DND-41 (cell line): ENCODE results near the gene EPHB6.

Source experiments
- ATAC-seq: fragments of 200-7000 bp; cut with Tn5 transposase; 3 replicates; pipeline ENCODE4 v1.9.1; 2021; ENCODE audit warnings: low read depth; ENCODE audit not compliant: insufficient read depth
- DNase-seq: peaks from one replicate; pipeline ENCODE4 v3.0.0-alpha.2; 2020
- H2AFZ ChIP-seq: 2 replicates; pipeline ENCODE4 v1.6.0; 2012; ENCODE audit warnings: low read depth, low read length
- H3K27ac ChIP-seq: 2 replicates; pipeline ENCODE4 v1.5.1; 2012; ENCODE audit warnings: low read length, inconsistent platforms
- H3K27me3 ChIP-seq: fragments of 200-600 bp; sonication (generic); 2 replicates; pipeline ENCODE4 v1.6.0; 2012; ENCODE audit warnings: low read length, mild to moderate bottlenecking, inconsistent platforms; ENCODE audit not compliant: insufficient read depth, poor library complexity
- H3K36me3 ChIP-seq: 2 replicates; pipeline ENCODE4 v1.5.1; 2012; ENCODE audit warnings: low read length, inconsistent platforms; ENCODE audit not compliant: insufficient read depth
- H3K4me1 ChIP-seq: 2 replicates; pipeline ENCODE4 v1.5.1; 2012; ENCODE audit warnings: mild to moderate bottlenecking, low read length; ENCODE audit not compliant: insufficient read depth
- H3K4me2 ChIP-seq: 2 replicates; pipeline ENCODE4 v1.6.0; 2012; ENCODE audit warnings: mild to moderate bottlenecking, moderate library complexity, low read length, inconsistent platforms; ENCODE audit not compliant: insufficient read depth
- H3K4me3 ChIP-seq, 2 experiments: fragments of 200-600 bp in 1 of 2; shearing (Covaris generic) in 1 of 2; 2 replicates each; pipeline ENCODE4 v1.5.1; 2012 to 2016; ENCODE audit warnings: inconsistent platforms in 2 of 2, low read length in 2 of 2, mild to moderate bottlenecking in 2 of 2, low read depth in 1 of 2, moderate library complexity in 1 of 2
- H3K79me2 ChIP-seq: 2 replicates; pipeline ENCODE4 v1.6.0; 2012; ENCODE audit warnings: low read length, inconsistent platforms; ENCODE audit not compliant: insufficient read depth
- H3K9ac ChIP-seq: 2 replicates; pipeline ENCODE4 v1.6.0; 2012; ENCODE audit warnings: low read depth, mild to moderate bottlenecking, inconsistent platforms, low read length, moderate library complexity
- H3K9me3 ChIP-seq: 2 replicates; pipeline ENCODE4 v1.5.1; 2012; ENCODE audit warnings: low read length, moderate library complexity, mild to moderate bottlenecking, inconsistent platforms; ENCODE audit not compliant: insufficient read depth, severe bottlenecking
- H4K20me1 ChIP-seq: 2 replicates; pipeline ENCODE4 v1.6.0; 2012; ENCODE audit warnings: low read length; ENCODE audit not compliant: insufficient read depth
- CTCF ChIP-seq: IDR thresholded peaks from 2 replicates; pipeline ENCODE4 v1.5.1; 2012; ENCODE audit warnings: borderline replicate concordance, low read length, moderate library complexity, mild to moderate bottlenecking; ENCODE audit not compliant: poor library complexity, severe bottlenecking; ENCODE audit errors: extremely low read depth
- EZH2 ChIP-seq: IDR thresholded peaks from 3 replicates; pipeline ENCODE4 v1.6.1; 2012; ENCODE audit warnings: borderline replicate concordance, low read depth, mild to moderate bottlenecking, moderate library complexity, low read length, inconsistent platforms; ENCODE audit not compliant: severe bottlenecking

Gene EPHB6

GRCh38 chr7:142833174-142834048 is 21.5 kb upstream of the EPHB6 start:
- Histone ChIP-seq H3K4me2 (no peak overlapping the region), H3K9me3 (no peaks in the 10 kb centered on the region), H3K79me2 (no peaks in the 10 kb centered on the region), H4K20me1 (no peaks in the 10 kb centered on the region), H3K27ac (no peak overlapping the region), H2AFZ (no peak overlapping the region), H3K9ac (no peak overlapping the region), H3K36me3 (no peaks in the 10 kb centered on the region), H3K4me3 (no peak overlapping the region), H3K27me3 (no peaks in the 10 kb centered on the region), H3K4me1 (peaks cover 3% of the 10 kb centered on the region; the same call in 1 of the 2 replicates)
- no peak for TF ChIP-seq EZH2
- no peak for TF ChIP-seq CTCF
- ATAC-seq: no peak
- DNase-seq: no peak

- H3K79me2 ChIP-seq: no peaks in the 10 kb centered on the region
- no peak overlapping the region for H3K4me3 ChIP-seq
- DNase-seq (no peak), ATAC-seq (no peak)
- no peaks in the 10 kb centered on the region for H3K36me3 ChIP-seq
- no peaks in the 10 kb centered on the region for H4K20me1 ChIP-seq
- TF ChIP-seq CTCF (no peak), EZH2 (no peak)
- H3K9ac ChIP-seq: no peak overlapping the region
- no peak overlapping the region for H3K27ac ChIP-seq
- peaks cover 3% of the 10 kb centered on the region; the same call in 1 of the 2 replicates for H3K4me1 ChIP-seq
- no peak overlapping the region for H3K4me2 ChIP-seq
- H2AFZ ChIP-seq: no peak overlapping the region
- no peaks in the 10 kb centered on the region for H3K9me3 ChIP-seq
- no peaks in the 10 kb centered on the region for H3K27me3 ChIP-seq
Measured at GRCh38 chr7:142835487-142835886, 19.4 kb upstream of the EPHB6 start.

- Histone ChIP-seq H3K4me2 (no peak overlapping the region), H2AFZ (no peak overlapping the region), H3K27me3 (no peaks in the 10 kb centered on the region), H3K9me3 (no peaks in the 10 kb centered on the region), H3K36me3 (no peaks in the 10 kb centered on the region), H3K4me3 (no peak overlapping the region), H3K9ac (no peak overlapping the region), H4K20me1 (no peaks in the 10 kb centered on the region), H3K4me1 (peaks cover 3% of the 10 kb centered on the region; the same call in 1 of the 2 replicates), H3K79me2 (no peaks in the 10 kb centered on the region), H3K27ac (no peak overlapping the region)
- TF ChIP-seq EZH2: no peak
- no peak for TF ChIP-seq CTCF
- no peak for DNase-seq
- ATAC-seq: no peak
Measured at GRCh38 chr7:142836426-142836825, 18.4 kb upstream of the EPHB6 start.
